Liver (tissue), 5 donors: Measurements from ENCODE around the gene HOXC13. TPM values are rescaled to one million over a fixed set of nuclear protein-coding genes. Genes with fewer than 3 reads are reported as not detected.

Experiments used
- polyA plus RNA-seq, 2 donors: library from polyadenylated mRNA; stranded (reverse) in 1 of 2; unstranded in 1 of 2; fragments of 200-250 nt in 1 of 2; fragments of >200 nt in 1 of 2; fragmentation: Nextera tagmentation in 1 of 2; extraction: Ambion mirVana in 1 of 2; gene quantifications; one replicate each; pipeline versions ENCODE4 v1.2.1 to v1.2.3, GENCODE V29; 2013 to 2015
- small RNA-seq: library from RNA; depleted of rRNA; stranded (forward); fragments of <200 nt; gene quantifications from one replicate; pipeline ENCODE3, GENCODE V24; 2014
- total RNA-seq, 2 donors: library from RNA; depleted of rRNA; stranded (reverse); fragments of >200 nt; gene quantifications; one replicate each; pipeline ENCODE4 v1.2.3, GENCODE V29; 2014
- donor health status: healthy.
- donor health status: healthy.
- donor health status: healthy.

HOXC13 gene
- total and polyA plus RNA-seq, 4 donors = not detected

Small RNA genes within 50 kb of the gene (small RNA-seq; reads per million reads assigned to genes)
- gene AC012531.3 = not detected
- gene AC012531.4 = not detected
- gene MIR196A2 = not detected
- gene RF01905 = not detected
- gene RF01906 = not detected

Other genes starting within 250 kb of the HOXC13 start
- 10 to 100 TPM; 61.2 to 67.4 TPM for gene CALCOCO1, start 211.4 kb upstream of the HOXC13 start, total RNA-seq
- gene CALCOCO1, start 211.4 kb upstream of the HOXC13 start, polyA plus RNA-seq = 10 to 100 TPM; 24.4 to 25.2 TPM
- gene CISTR, start 186.9 kb upstream of the HOXC13 start, total RNA-seq = not detected
- not detected for gene CISTR, start 186.9 kb upstream of the HOXC13 start, polyA plus RNA-seq
- gene HOXC12, start 16.1 kb downstream of the HOXC13 start, total RNA-seq = not detected
- gene HOXC12, start 16.1 kb downstream of the HOXC13 start, polyA plus RNA-seq = not detected
- gene HOXC11, start 34.3 kb downstream of the HOXC13 start, total RNA-seq = not detected
- not detected for gene HOXC11, start 34.3 kb downstream of the HOXC13 start, polyA plus RNA-seq
- gene HOTAIR, start 36.1 kb downstream of the HOXC13 start, total RNA-seq = not detected
- not detected for gene HOTAIR, start 36.1 kb downstream of the HOXC13 start, polyA plus RNA-seq
- gene HOXC10, start 46.3 kb downstream of the HOXC13 start, total RNA-seq = not detected
- not detected for gene HOXC10, start 46.3 kb downstream of the HOXC13 start, polyA plus RNA-seq
- gene HOXC9, start 61.3 kb downstream of the HOXC13 start, total RNA-seq = not detected
- gene HOXC9, start 61.3 kb downstream of the HOXC13 start, polyA plus RNA-seq = not detected
- gene HOXC8, start 70.2 kb downstream of the HOXC13 start, total RNA-seq = not detected
- gene HOXC8, start 70.2 kb downstream of the HOXC13 start, polyA plus RNA-seq = not detected
- gene HOXC6, start 89.6 kb downstream of the HOXC13 start, total RNA-seq = under 1 TPM in 1 of 2 donors, not detected in 1; 0.33 TPM
- not detected for gene HOXC6, start 89.6 kb downstream of the HOXC13 start, polyA plus RNA-seq
- not detected for gene HOXC5, start 94.2 kb downstream of the HOXC13 start, total RNA-seq
- gene HOXC5, start 94.2 kb downstream of the HOXC13 start, polyA plus RNA-seq = not detected
- not detected for gene HOXC4, start 115.0 kb downstream of the HOXC13 start, total RNA-seq
- under 1 TPM in 1 of 2 donors, not detected in 1; 0.02 TPM for gene HOXC4, start 115.0 kb downstream of the HOXC13 start, polyA plus RNA-seq